ENCODE measurements around the gene TGM4.

DNA sequence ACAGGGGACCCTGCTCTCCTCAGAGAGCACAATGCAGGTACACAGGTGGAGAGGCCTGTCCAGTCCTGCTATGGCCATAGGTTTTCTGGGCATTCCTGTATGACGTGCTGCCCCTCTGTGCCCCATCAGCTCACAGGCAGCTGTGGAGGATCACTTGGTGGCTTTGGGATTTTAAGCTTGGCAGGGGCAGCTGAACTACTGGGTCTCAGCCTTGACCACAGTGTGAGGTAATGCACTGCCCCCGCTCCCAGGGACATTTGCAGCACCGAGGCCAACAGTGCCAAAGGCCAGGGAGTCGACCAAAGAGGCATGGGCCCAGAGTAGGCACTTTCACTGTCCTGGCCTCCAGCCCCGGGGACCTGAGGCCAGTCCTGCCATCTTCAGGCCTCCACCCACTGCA, 55.4 kb downstream of the TGM4 start:
- TF ChIP-seq POLR2AphosphoS5 (IDR thresholded peaks at IDR 0.05) (no peak), POLR2A (IDR thresholded peaks at IDR 0.05) (no peak)
- TF ChIP-seq, protein P1, sequence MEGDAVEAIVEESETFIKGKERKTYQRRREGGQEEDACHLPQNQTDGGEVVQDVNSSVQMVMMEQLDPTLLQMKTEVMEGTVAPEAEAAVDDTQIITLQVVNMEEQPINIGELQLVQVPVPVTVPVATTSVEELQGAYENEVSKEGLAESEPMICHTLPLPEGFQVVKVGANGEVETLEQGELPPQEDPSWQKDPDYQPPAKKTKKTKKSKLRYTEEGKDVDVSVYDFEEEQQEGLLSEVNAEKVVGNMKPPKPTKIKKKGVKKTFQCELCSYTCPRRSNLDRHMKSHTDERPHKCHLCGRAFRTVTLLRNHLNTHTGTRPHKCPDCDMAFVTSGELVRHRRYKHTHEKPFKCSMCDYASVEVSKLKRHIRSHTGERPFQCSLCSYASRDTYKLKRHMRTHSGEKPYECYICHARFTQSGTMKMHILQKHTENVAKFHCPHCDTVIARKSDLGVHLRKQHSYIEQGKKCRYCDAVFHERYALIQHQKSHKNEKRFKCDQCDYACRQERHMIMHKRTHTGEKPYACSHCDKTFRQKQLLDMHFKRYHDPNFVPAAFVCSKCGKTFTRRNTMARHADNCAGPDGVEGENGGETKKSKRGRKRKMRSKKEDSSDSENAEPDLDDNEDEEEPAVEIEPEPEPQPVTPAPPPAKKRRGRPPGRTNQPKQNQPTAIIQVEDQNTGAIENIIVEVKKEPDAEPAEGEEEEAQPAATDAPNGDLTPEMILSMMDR (IDR thresholded peaks at IDR 0.05) = no peak

Data from breast epithelium (tissue), 3 donors.